ENCODE results near the gene MERTK. TPM values are rescaled to one million over a fixed set of nuclear protein-coding genes. Genes with fewer than 3 reads are reported as not detected.

Gene MERTK
- total and polyA plus RNA-seq, 10 of the 15 experiments (the other 5 are each of a cell fraction or from before 2014, with no cell fraction given): 0.13 to 30.6 (median 0.50) TPM

GRCh38 chr2:111981666-111982065, 83.3 kb downstream of the MERTK start (continued):
- no peak for TF ChIP-seq EP300 (IDR thresholded peaks at IDR 0.05; ENCODE audit: borderline replicate concordance in 1 of 2, control insufficient read depth in 1 of 2, low read depth in 2 of 2, low read length in 2 of 2)

- intact Hi-C loops (cut with micrococcal nuclease; ENCODE audit: unreplicated experiment): no loop called here
- Histone ChIP-seq H3K27me3 (replicated peaks in 1 of 2; ENCODE audit: control insufficient read depth in 2 of 2, insufficient read depth in 2 of 2, low read length in 1 of 2) (no peaks in the 10 kb centered on the region), H3K36me3 (ENCODE audit: control insufficient read depth in 2 of 2, insufficient read depth in 2 of 2, low read length in 1 of 2) (no peaks in the 10 kb centered on the region; a peak in 1 of 4 replicates), H3K9ac (ENCODE audit: control insufficient read depth, insufficient read depth, low read length) (no peak overlapping the region), H3K4me2 (ENCODE audit: control insufficient read depth, insufficient read depth) (peak overlapping the region; percentile 54), H4K20me1 (ENCODE audit: control insufficient read depth, insufficient read depth) (no peaks in the 10 kb centered on the region), H3K9me3 (replicated peaks; ENCODE audit: control insufficient read depth, insufficient read depth, low read length) (no peaks in the 10 kb centered on the region; the same call in 1 of the 3 replicates), H3K27ac (ENCODE audit: control insufficient read depth, insufficient read depth) (no peak overlapping the region; the same call in 1 of the 2 replicates), H3K79me2 (ENCODE audit: control insufficient read depth, insufficient read depth, low read length) (no peaks in the 10 kb centered on the region), H3K4me3 (no peak overlapping the region), H2AFZ (ENCODE audit: control insufficient read depth, low read depth, low read length) (peak overlapping the region; percentile 42; the same call in 1 of the 2 replicates), H3K4me1 (ENCODE audit: control insufficient read depth, insufficient read depth, low read length) (peaks cover 6% of the 10 kb centered on the region)
- no peak for FAIRE-seq
- POLR2A ChIA-PET: interaction anchor here (0.9 to 1.0 kb wide), 2 partner anchors 23 to 75 kb away, joined by 3 to 4 read pairs; no protein-coding TSS in a partner anchor
- RAD21 ChIA-PET (ENCODE audit: unreplicated experiment): interaction anchor here (1.2 to 2.5 kb wide), 2 partner anchors 18 to 77 kb away, joined by 4 to 9 read pairs; no protein-coding TSS in a partner anchor
- WGBS (ENCODE audit: insufficient coverage, insufficient replicate concordance, low lambda C conversion rate, missing lambda C conversion rate): 2% methylated on average over 5 of the region's 5 CpGs
- no TSS peak for BruUV-seq (replicated peaks)
- in situ Hi-C loops (cut with MboI): no loop called here
- ATAC-seq: peak; percentile 89
- CTCF ChIA-PET: no interaction called here
- SMC1A ChIA-PET (ENCODE audit: uncharacterized antibody, unreplicated experiment): interaction anchor here (0.7 to 2.3 kb wide), 3 partner anchors 10 to 80 kb away, joined by 3 to 7 read pairs (median 3); no protein-coding TSS in a partner anchor
- DNase-seq (ENCODE audit: low read depth, low spot score): no peak
- TF ChIP-seq ZNF24 (IDR thresholded peaks at IDR 0.05) (peak; percentile 84; the same call in 1 of the 2 replicates), SUZ12 (IDR thresholded peaks at IDR 0.05; ENCODE audit: unreplicated experiment) (no peak), BMI1 (IDR thresholded peaks at IDR 0.05; ENCODE audit: borderline replicate concordance) (no peak), ZBTB33 (IDR thresholded peaks at IDR 0.05) (no peak), RB1 (IDR thresholded peaks at IDR 0.05; ENCODE audit: borderline replicate concordance) (no peak), E4F1 (IDR thresholded peaks at IDR 0.05; ENCODE audit: borderline replicate concordance, partially characterized antibody) (no peak), ZBTB40 (IDR thresholded peaks at IDR 0.05; ENCODE audit: borderline replicate concordance) (no peak), CHD4 (IDR thresholded peaks at IDR 0.05) (no peak), BCL11A (IDR thresholded peaks at IDR 0.05; ENCODE audit: low read depth, low read length) (no peak), KLF5 (IDR thresholded peaks at IDR 0.05; ENCODE audit: partially characterized antibody) (no peak), E2F4 (IDR thresholded peaks at IDR 0.05; ENCODE audit: low read depth, low read length) (no peak)
Observed at GRCh38 chr2:111982822-111983221, 84.4 kb downstream of the MERTK start.

Data from GM12878 (cell line).